AG04449 (cell line): ENCODE measurements around the gene ZNF367.

Experiments
- CTCF ChIA-PET: fragments of 350-600 bp; formaldehyde crosslinking; extraction: SDS; loops from one replicate; lab custom pipeline; 2021; ENCODE audit warnings: antibody characterized with exemption; lab: Yijun Ruan, JAX
- POLR2A ChIA-PET: fragments of 400-600, 350-600 bp; formaldehyde crosslinking; extraction: SDS; loops from one replicate; lab custom pipeline; 2020; ENCODE audit warnings: antibody characterized with exemption, inconsistent platforms; lab: Yijun Ruan, JAX
- DNase-seq: peaks from one replicate; pipeline ENCODE4 v3.0.0-alpha.2; 2010; ENCODE audit warnings: low read depth, low spot score
- H3K4me3 ChIP-seq: 2 replicates; pipeline ENCODE4 v1.5.1; 2011; ENCODE audit warnings: low read depth, mild to moderate bottlenecking, control low read depth, low read length
- TF ChIP-seq, protein P1 (sequence below): IDR thresholded peaks from one replicate; pipeline ENCODE4 v1.5.1; 2011; ENCODE audit warnings: mild to moderate bottlenecking, moderate library complexity, low read length, control low read depth, inconsistent platforms; ENCODE audit not compliant: insufficient read depth; ENCODE audit errors: missing control alignments

The ZNF367 gene

GRCh38 chr9:96413302-96414221, 4.6 kb downstream of the ZNF367 start:
- POLR2A ChIA-PET, result no interaction called here
- CTCF ChIA-PET, result interaction anchor here (1.6 kb wide), 1 partner anchor 86 kb away, joined by 6 read pairs; no protein-coding TSS in a partner anchor
- no peak for DNase-seq
- H3K4me3 ChIP-seq, result no peak overlapping the region
- TF ChIP-seq, protein P1, sequence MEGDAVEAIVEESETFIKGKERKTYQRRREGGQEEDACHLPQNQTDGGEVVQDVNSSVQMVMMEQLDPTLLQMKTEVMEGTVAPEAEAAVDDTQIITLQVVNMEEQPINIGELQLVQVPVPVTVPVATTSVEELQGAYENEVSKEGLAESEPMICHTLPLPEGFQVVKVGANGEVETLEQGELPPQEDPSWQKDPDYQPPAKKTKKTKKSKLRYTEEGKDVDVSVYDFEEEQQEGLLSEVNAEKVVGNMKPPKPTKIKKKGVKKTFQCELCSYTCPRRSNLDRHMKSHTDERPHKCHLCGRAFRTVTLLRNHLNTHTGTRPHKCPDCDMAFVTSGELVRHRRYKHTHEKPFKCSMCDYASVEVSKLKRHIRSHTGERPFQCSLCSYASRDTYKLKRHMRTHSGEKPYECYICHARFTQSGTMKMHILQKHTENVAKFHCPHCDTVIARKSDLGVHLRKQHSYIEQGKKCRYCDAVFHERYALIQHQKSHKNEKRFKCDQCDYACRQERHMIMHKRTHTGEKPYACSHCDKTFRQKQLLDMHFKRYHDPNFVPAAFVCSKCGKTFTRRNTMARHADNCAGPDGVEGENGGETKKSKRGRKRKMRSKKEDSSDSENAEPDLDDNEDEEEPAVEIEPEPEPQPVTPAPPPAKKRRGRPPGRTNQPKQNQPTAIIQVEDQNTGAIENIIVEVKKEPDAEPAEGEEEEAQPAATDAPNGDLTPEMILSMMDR, result no peak

GRCh38 chr9:96412174-96412913, 5.8 kb downstream of the ZNF367 start:
- no peak overlapping the region for H3K4me3 ChIP-seq
- POLR2A ChIA-PET, result no interaction called here
- CTCF ChIA-PET, result interaction anchor here (1.6 kb wide), 1 partner anchor 84 kb away, joined by 6 read pairs; no protein-coding TSS in a partner anchor
- TF ChIP-seq, protein P1, result no peak
- no peak for DNase-seq

- no peak for DNase-seq
- TF ChIP-seq, protein P1, result no peak
- ChIA-PET CTCF (no interaction called here), POLR2A (no interaction called here)
- H3K4me3 ChIP-seq, result no peak overlapping the region
Observed at GRCh38 chr9:96411129-96411838, 6.9 kb downstream of the ZNF367 start.

DNA sequence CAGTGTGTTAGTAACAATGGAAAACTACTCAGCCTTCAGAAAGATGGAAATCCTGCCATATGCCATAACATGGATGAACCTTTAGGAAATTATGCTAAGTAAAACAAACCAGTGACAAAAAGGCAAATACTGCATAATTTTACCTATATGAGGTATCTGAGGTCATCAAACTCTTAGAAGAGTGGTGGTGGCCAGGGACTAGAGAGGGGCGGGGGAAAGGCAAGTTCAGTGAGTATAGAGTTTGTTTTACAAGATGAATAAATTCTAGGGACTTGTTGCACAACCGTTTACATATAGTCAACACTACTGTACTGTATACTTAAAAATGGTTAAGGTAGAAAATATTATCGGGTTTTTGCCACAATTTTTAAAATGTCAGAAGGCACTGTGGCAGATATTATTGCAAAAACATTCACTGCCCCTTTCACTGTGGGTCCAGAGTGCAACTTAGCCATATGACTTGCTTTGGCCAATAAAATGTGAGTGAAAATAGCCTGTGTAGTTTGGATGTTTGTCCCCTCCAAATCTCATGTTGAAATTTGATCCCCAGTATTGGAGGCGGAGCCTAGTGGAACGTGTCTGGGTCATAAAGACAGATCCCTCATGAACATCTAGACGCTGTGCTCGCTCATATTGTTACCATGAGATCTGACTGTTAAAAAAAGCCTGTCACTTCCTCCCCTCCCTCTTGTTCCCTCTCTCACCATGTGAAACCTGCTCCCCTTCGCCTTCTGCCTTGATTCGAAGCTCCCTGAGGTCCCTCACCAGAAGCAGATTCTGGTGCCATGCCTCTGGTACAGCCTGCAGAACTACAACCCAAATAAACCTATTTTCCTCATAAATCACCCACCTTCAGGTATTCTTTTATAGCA, 9.5 kb downstream of the ZNF367 start:
- TF ChIP-seq, protein P1, result no peak
- no peak for DNase-seq
- CTCF ChIA-PET, result interaction anchor here (1.0 kb wide), 1 partner anchor 259 kb away, joined by 3 read pairs; no protein-coding TSS in a partner anchor
- POLR2A ChIA-PET, result no interaction called here
- no peak overlapping the region for H3K4me3 ChIP-seq

- POLR2A ChIA-PET, result no interaction called here
- DNase-seq, result no peak
- TF ChIP-seq, protein P1, result no peak
- no peak overlapping the region for H3K4me3 ChIP-seq
- CTCF ChIA-PET, result no interaction called here
Observed at GRCh38 chr9:96400132-96400910, 17.8 kb downstream of the ZNF367 start.
